ENCODE results near the gene TUBB4A. TPM values are rescaled to one million over a fixed set of nuclear protein-coding genes. Genes with fewer than 3 reads are reported as not detected.

The TUBB4A gene
- total and polyA plus RNA-seq, 3 experiments from 2014 or later: 5.9 to 8.9 (median 7.1) TPM

- peak overlapping the region; percentile 60 for H3K27ac ChIP-seq (ENCODE audit: low read depth, low read length)
- H3K9me3 Mint-ChIP-seq: no peaks in the 10 kb centered on the region
- no peaks in the 10 kb centered on the region for H3K27me3 ChIP-seq (ENCODE audit: insufficient read depth, low read length, poor library complexity, severe bottlenecking)
- peak overlapping the region; percentile 17 to 61 (median 32) for H3K4me3 Mint-ChIP-seq
- H3K4me1 ChIP-seq (ENCODE audit: insufficient read depth, low read length): peaks cover 25% of the 10 kb centered on the region
- no peaks in the 10 kb centered on the region for H3K27me3 Mint-ChIP-seq
- H3K4me1 Mint-ChIP-seq: peaks cover 30 to 39% (median 33%) of the 10 kb centered on the region in 3 donors
- CTCF ChIA-PET: interaction anchor here (1.2 to 2.4 kb wide), 6 partner anchors 9 to 341 kb away, joined by 3 to 11 read pairs (median 4); partner anchors contain the start of gene TNFSF9
- H3K27ac Mint-ChIP-seq: peak overlapping the region; percentile 89 to 99 (median 96)
- no peaks in the 10 kb centered on the region for H3K36me3 Mint-ChIP-seq
- DNase-seq: peak; percentile 44 to 90 (median 82)
- H3K9me3 ChIP-seq (ENCODE audit: low read length): no peaks in the 10 kb centered on the region
- POLR2A ChIA-PET: interaction anchor here (1.1 to 1.3 kb wide), 2 partner anchors 9 to 30 kb away, joined by 3 to 6 read pairs; partner anchors contain the start of gene TNFSF9
- no peaks in the 10 kb centered on the region for H3K36me3 ChIP-seq (ENCODE audit: insufficient read depth, low read length)
- H3K4me3 ChIP-seq (ENCODE audit: low read length): no peak overlapping the region
Observed at GRCh38 chr19:6521718-6522646, 19.9 kb upstream of the TUBB4A start.

- no peaks in the 10 kb centered on the region for H3K27me3 Mint-ChIP-seq
- Histone ChIP-seq H3K27me3 (ENCODE audit: insufficient read depth, low read length, poor library complexity, severe bottlenecking) (no peaks in the 10 kb centered on the region), H3K27ac (ENCODE audit: low read depth, low read length) (no peak overlapping the region), H3K36me3 (ENCODE audit: insufficient read depth, low read length) (no peaks in the 10 kb centered on the region), H3K9me3 (ENCODE audit: low read length) (no peaks in the 10 kb centered on the region), H3K4me3 (ENCODE audit: low read length) (no peak overlapping the region), H3K4me1 (ENCODE audit: insufficient read depth, low read length) (peaks cover 26% of the 10 kb centered on the region)
- peaks cover 41 to 49% (median 43%) of the 10 kb centered on the region in 3 donors for H3K4me1 Mint-ChIP-seq
- CTCF ChIA-PET: no interaction called here
- H3K9me3 Mint-ChIP-seq: no peaks in the 10 kb centered on the region
- peak overlapping the region in 2 of 8 donors; percentile 34 to 60 for H3K27ac Mint-ChIP-seq
- POLR2A ChIA-PET: no interaction called here
- peaks cover 0 to 3% (median 0%) of the 10 kb centered on the region in 3 donors for H3K36me3 Mint-ChIP-seq
- H3K4me3 Mint-ChIP-seq: peak overlapping the region in 4 of 7 donors; percentile 6 to 33 (median 12)
- no peak for DNase-seq
Observed at GRCh38 chr19:6519289-6519688, 17.2 kb upstream of the TUBB4A start.

GRCh38 chr19:6518145-6518911, 16.2 kb upstream of the TUBB4A start:
- H3K4me3 ChIP-seq (ENCODE audit: low read length): no peak overlapping the region
- POLR2A ChIA-PET: no interaction called here
- CTCF ChIA-PET: interaction anchor here (0.8 to 3.9 kb wide), 10 partner anchors 23 to 349 kb away, joined by 3 to 40 read pairs (median 6); partner anchors contain the start of gene GPR108

GRCh38 chr19:6516659-6517291, 14.7 kb upstream of the TUBB4A start:
- ChIA-PET POLR2A (interaction anchor here (0.5 to 1.5 kb wide), 5 partner anchors 92 to 347 kb away, joined by 3 to 7 read pairs (median 5); no protein-coding TSS in a partner anchor), CTCF (interaction anchor here (0.6 to 3.9 kb wide), 32 partner anchors 12 to 351 kb away, joined by 3 to 40 read pairs (median 4); partner anchors contain the start of genes ALKBH7, DENND1C, GPR108 and TNFSF9)
- no peaks in the 10 kb centered on the region for H3K27me3 Mint-ChIP-seq
- H3K36me3 ChIP-seq (ENCODE audit: insufficient read depth, low read length): no peaks in the 10 kb centered on the region
- H3K4me1 Mint-ChIP-seq: peaks cover 32 to 38% (median 33%) of the 10 kb centered on the region in 3 donors
- peaks cover 0 to 3% (median 0%) of the 10 kb centered on the region in 3 donors for H3K36me3 Mint-ChIP-seq
- peak overlapping the region; percentile 84 for H3K4me3 ChIP-seq (ENCODE audit: low read length)
- peak; percentile 81 to 93 (median 88) for DNase-seq
- peaks cover 16% of the 10 kb centered on the region for H3K4me1 ChIP-seq (ENCODE audit: insufficient read depth, low read length)
- H3K27ac Mint-ChIP-seq: peak overlapping the region; percentile 13 to 96 (median 92)
- H3K27me3 ChIP-seq (ENCODE audit: insufficient read depth, low read length, poor library complexity, severe bottlenecking): no peaks in the 10 kb centered on the region
- peak overlapping the region; percentile 92 to 98 (median 94) for H3K4me3 Mint-ChIP-seq
- H3K27ac ChIP-seq (ENCODE audit: low read depth, low read length): peak overlapping the region; percentile 70
- no peaks in the 10 kb centered on the region for H3K9me3 Mint-ChIP-seq
- H3K9me3 ChIP-seq (ENCODE audit: low read length): no peaks in the 10 kb centered on the region

More at GRCh38 chr19:6518145-6518911, 16.2 kb upstream of the TUBB4A start:
- DNase-seq: peak in 1 of 5 donors; percentile 18
- Mint-ChIP-seq H3K27ac (peak overlapping the region; percentile 10 to 89 (median 73)), H3K9me3 (no peaks in the 10 kb centered on the region), H3K4me1 (peaks cover 41 to 49% (median 43%) of the 10 kb centered on the region in 3 donors), H3K27me3 (no peaks in the 10 kb centered on the region), H3K4me3 (peak overlapping the region; percentile 20 to 88 (median 71)), H3K36me3 (peaks cover 0 to 3% (median 0%) of the 10 kb centered on the region in 3 donors)
- H3K36me3 ChIP-seq (ENCODE audit: insufficient read depth, low read length): no peaks in the 10 kb centered on the region
- no peaks in the 10 kb centered on the region for H3K9me3 ChIP-seq (ENCODE audit: low read length)
- H3K27ac ChIP-seq (ENCODE audit: low read depth, low read length): no peak overlapping the region
- no peaks in the 10 kb centered on the region for H3K27me3 ChIP-seq (ENCODE audit: insufficient read depth, low read length, poor library complexity, severe bottlenecking)
- H3K4me1 ChIP-seq (ENCODE audit: insufficient read depth, low read length): peaks cover 26% of the 10 kb centered on the region

GRCh38 chr19:6516018-6516658, 14.0 kb upstream of the TUBB4A start:
- Mint-ChIP-seq H3K4me3 (peak overlapping the region; percentile 92 to 98 (median 94)), H3K27me3 (no peaks in the 10 kb centered on the region), H3K9me3 (no peaks in the 10 kb centered on the region), H3K36me3 (peaks cover 0 to 3% (median 0%) of the 10 kb centered on the region in 3 donors), H3K4me1 (peaks cover 31 to 37% (median 32%) of the 10 kb centered on the region in 3 donors), H3K27ac (peak overlapping the region; percentile 27 to 95 (median 84))
- H3K27me3 ChIP-seq (ENCODE audit: insufficient read depth, low read length, poor library complexity, severe bottlenecking): no peaks in the 10 kb centered on the region
- H3K36me3 ChIP-seq (ENCODE audit: insufficient read depth, low read length): no peaks in the 10 kb centered on the region
- H3K9me3 ChIP-seq (ENCODE audit: low read length): no peaks in the 10 kb centered on the region
- H3K27ac ChIP-seq (ENCODE audit: low read depth, low read length): peak overlapping the region; percentile 70
- H3K4me3 ChIP-seq (ENCODE audit: low read length): peak overlapping the region; percentile 84
- CTCF ChIA-PET: interaction anchor here (0.6 to 3.9 kb wide), 31 partner anchors 11 to 351 kb away, joined by 3 to 40 read pairs (median 4); partner anchors contain the start of genes ALKBH7, DENND1C, GPR108 and TNFSF9
- peak; percentile 49 to 73 (median 56) for DNase-seq
- peaks cover 15% of the 10 kb centered on the region for H3K4me1 ChIP-seq (ENCODE audit: insufficient read depth, low read length)
- POLR2A ChIA-PET: interaction anchor here (0.7 to 1.5 kb wide), 4 partner anchors 91 to 348 kb away, joined by 3 to 7 read pairs (median 4); no protein-coding TSS in a partner anchor

GRCh38 chr19:6514926-6515544, 12.9 kb upstream of the TUBB4A start:
- H3K4me1 Mint-ChIP-seq: peaks cover 30 to 33% (median 32%) of the 10 kb centered on the region in 3 donors
- Histone ChIP-seq H3K4me1 (ENCODE audit: insufficient read depth, low read length) (peaks cover 15% of the 10 kb centered on the region), H3K9me3 (ENCODE audit: low read length) (no peaks in the 10 kb centered on the region), H3K27ac (ENCODE audit: low read depth, low read length) (no peak overlapping the region), H3K27me3 (ENCODE audit: insufficient read depth, low read length, poor library complexity, severe bottlenecking) (no peaks in the 10 kb centered on the region), H3K36me3 (ENCODE audit: insufficient read depth, low read length) (no peaks in the 10 kb centered on the region), H3K4me3 (ENCODE audit: low read length) (no peak overlapping the region)
- H3K36me3 Mint-ChIP-seq: peaks cover 0 to 3% (median 0%) of the 10 kb centered on the region in 3 donors
- H3K27ac Mint-ChIP-seq: peak overlapping the region in 4 of 8 donors; percentile 41 to 59 (median 56)
- ChIA-PET POLR2A (interaction anchor here (0.6 kb wide), 1 partner anchor 349 kb away, joined by 4 read pairs; no protein-coding TSS in a partner anchor), CTCF (interaction anchor here (2.9 to 3.9 kb wide), 2 partner anchors 223 to 348 kb away, joined by 12 to 40 read pairs; partner anchors contain the start of gene GPR108)
- H3K9me3 Mint-ChIP-seq: no peaks in the 10 kb centered on the region
- H3K4me3 Mint-ChIP-seq: peak overlapping the region; percentile 53 to 94 (median 59)
- no peak for DNase-seq
- no peaks in the 10 kb centered on the region for H3K27me3 Mint-ChIP-seq

Data from CD8-positive, alpha-beta memory T cell (primary cell).